OCI-LY1 (cell line): ENCODE data around the gene KBTBD12.

Experiments
- H2AFZ ChIP-seq: fragments of 200-600 bp; sonication (generic), shearing (Covaris generic); 2 replicates; pipeline ENCODE4 v1.6.0; 2014; ENCODE audit warnings: antibody characterized with exemption, mild to moderate bottlenecking, low read length
- H3F3A ChIP-seq: fragments of 200-600 bp; sonication (generic), shearing (Covaris generic); 2 replicates; pipeline ENCODE4 v1.6.0; 2014; ENCODE audit warnings: mild to moderate bottlenecking, antibody characterized with exemption, low read length, moderate library complexity; ENCODE audit not compliant: insufficient read depth
- H3K27ac ChIP-seq: fragments of 200-600 bp; sonication (generic); 2 replicates; pipeline ENCODE4 v1.5.1; 2014; ENCODE audit warnings: low read length, mixed run types, mild to moderate bottlenecking, low read depth; ENCODE audit not compliant: poor library complexity, severe bottlenecking
- H3K27me3 ChIP-seq: fragments of 200-600 bp; sonication (generic); 2 replicates; pipeline ENCODE4 v1.6.0; 2014; ENCODE audit warnings: antibody characterized with exemption, mild to moderate bottlenecking, low read length, moderate library complexity; ENCODE audit not compliant: insufficient read depth
- H3K36me3 ChIP-seq: fragments of 200-600 bp; sonication (generic); 2 replicates; pipeline ENCODE4 v1.6.1; 2014; ENCODE audit warnings: mild to moderate bottlenecking, antibody characterized with exemption, low read length, moderate library complexity, mixed read lengths; ENCODE audit not compliant: insufficient read depth
- H3K4me1 ChIP-seq: fragments of 200-600 bp; sonication (generic); 2 replicates; pipeline ENCODE4 v1.5.1; 2014; ENCODE audit warnings: mild to moderate bottlenecking, low read length, moderate library complexity; ENCODE audit not compliant: insufficient read depth, severe bottlenecking
- H3K4me2 ChIP-seq: fragments of 200-600 bp; sonication (generic), shearing (Covaris generic); 2 replicates; pipeline ENCODE4 v1.6.1; 2014; ENCODE audit warnings: low read length
- H3K4me3 ChIP-seq: fragments of 200-600 bp; sonication (generic); 2 replicates; pipeline ENCODE4 v1.5.1; 2014; ENCODE audit warnings: low read length, low read depth, mild to moderate bottlenecking, mixed read lengths; ENCODE audit not compliant: poor library complexity, severe bottlenecking
- H3K79me2 ChIP-seq: fragments of 200-600 bp; shearing (Covaris generic); 2 replicates; pipeline ENCODE4 v1.6.1; 2016; ENCODE audit warnings: mixed run types, low read length, mixed read lengths; ENCODE audit not compliant: insufficient read depth
- H3K9ac ChIP-seq: fragments of 200-600 bp; sonication (generic), shearing (Covaris generic); 2 replicates; pipeline ENCODE4 v1.6.1; 2014; ENCODE audit warnings: mild to moderate bottlenecking, low read length, mixed read lengths
- H3K9me2 ChIP-seq: fragments of 200-600 bp; sonication (generic), shearing (Covaris generic); 2 replicates; pipeline ENCODE4 v1.6.1; 2014; ENCODE audit warnings: low read depth, mild to moderate bottlenecking, low read length, mixed read lengths
- H3K9me3 ChIP-seq: fragments of 200-600 bp; shearing (Covaris generic); 2 replicates; pipeline ENCODE4 v1.6.1; 2014; ENCODE audit warnings: low read length, mixed read lengths
- H4K20me1 ChIP-seq: fragments of 200-600 bp; sonication (generic), shearing (Covaris generic); 2 replicates; pipeline ENCODE4 v1.6.0; 2016; ENCODE audit warnings: mild to moderate bottlenecking, low read length; ENCODE audit not compliant: insufficient read depth
- EZH2 ChIP-seq: fragments of 200-600 bp; sonication (generic), shearing (Covaris generic); IDR thresholded peaks from 2 replicates; pipeline ENCODE4 v1.8.0; 2017; ENCODE audit warnings: borderline replicate concordance, mixed run types, mild to moderate bottlenecking, antibody characterized with exemption, low read length, moderate library complexity, mixed read lengths
- TF ChIP-seq, protein P1 (sequence below): fragments of 200-600 bp; sonication (generic), shearing (Covaris generic); IDR thresholded peaks from 2 replicates; pipeline ENCODE4 v1.5.1; 2017; ENCODE audit warnings: mild to moderate bottlenecking, antibody characterized with exemption, low read length, moderate library complexity, mixed read lengths

The KBTBD12 gene

DNA sequence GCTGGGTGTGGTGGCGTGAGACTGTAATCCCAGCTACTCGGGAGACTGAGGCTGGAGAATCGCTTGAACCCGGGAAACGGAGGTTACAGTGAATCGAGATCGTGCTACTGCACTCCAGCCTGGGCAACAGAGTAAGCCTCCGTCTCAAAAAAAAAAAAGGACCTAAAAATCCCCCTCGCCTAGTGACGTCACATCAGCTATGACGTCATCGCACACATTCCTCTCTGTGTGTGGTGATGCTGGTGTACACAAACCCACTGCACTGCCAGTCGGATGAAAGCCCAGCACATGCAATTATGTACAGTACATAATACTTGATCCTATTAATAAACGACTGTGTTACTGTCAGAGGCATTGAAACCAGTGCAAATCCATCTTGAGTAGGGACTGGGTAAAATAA is 97.0 kb downstream of the KBTBD12 start:
- Histone ChIP-seq H2AFZ (no peak overlapping the region), H3K27ac (no peak overlapping the region)

DNA sequence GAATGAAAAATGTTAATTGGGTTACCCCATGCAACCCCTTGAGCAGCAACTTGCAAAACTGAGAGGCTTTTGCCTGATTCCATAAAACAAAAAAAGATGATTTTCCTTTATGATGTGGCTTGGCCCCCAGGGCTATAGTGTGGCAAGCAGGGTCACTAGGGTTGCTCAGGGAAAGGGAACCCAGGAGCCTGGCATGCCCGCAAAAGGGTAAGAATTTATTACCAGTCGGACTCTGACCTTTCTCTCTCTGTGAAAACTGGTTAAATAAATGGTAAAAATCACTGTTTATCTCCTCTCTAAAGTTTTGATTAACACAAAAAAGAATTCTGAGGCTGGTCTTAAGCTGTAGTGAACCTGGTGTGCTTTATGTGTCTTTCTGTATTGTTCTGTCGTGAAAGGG is 99.5 kb downstream of the KBTBD12 start:
- no peaks in the 10 kb centered on the region for H3K79me2 ChIP-seq
- no peaks in the 10 kb centered on the region for H3K4me1 ChIP-seq
- TF ChIP-seq, protein P1, sequence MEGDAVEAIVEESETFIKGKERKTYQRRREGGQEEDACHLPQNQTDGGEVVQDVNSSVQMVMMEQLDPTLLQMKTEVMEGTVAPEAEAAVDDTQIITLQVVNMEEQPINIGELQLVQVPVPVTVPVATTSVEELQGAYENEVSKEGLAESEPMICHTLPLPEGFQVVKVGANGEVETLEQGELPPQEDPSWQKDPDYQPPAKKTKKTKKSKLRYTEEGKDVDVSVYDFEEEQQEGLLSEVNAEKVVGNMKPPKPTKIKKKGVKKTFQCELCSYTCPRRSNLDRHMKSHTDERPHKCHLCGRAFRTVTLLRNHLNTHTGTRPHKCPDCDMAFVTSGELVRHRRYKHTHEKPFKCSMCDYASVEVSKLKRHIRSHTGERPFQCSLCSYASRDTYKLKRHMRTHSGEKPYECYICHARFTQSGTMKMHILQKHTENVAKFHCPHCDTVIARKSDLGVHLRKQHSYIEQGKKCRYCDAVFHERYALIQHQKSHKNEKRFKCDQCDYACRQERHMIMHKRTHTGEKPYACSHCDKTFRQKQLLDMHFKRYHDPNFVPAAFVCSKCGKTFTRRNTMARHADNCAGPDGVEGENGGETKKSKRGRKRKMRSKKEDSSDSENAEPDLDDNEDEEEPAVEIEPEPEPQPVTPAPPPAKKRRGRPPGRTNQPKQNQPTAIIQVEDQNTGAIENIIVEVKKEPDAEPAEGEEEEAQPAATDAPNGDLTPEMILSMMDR: no peak
- TF ChIP-seq EZH2: no peak
- H3K27me3 ChIP-seq: no peaks in the 10 kb centered on the region
- no peak overlapping the region for H3K4me2 ChIP-seq
- no peaks in the 10 kb centered on the region for H3K9me3 ChIP-seq
- no peaks in the 10 kb centered on the region for H3F3A ChIP-seq
- no peak overlapping the region for H3K4me3 ChIP-seq
- no peak overlapping the region for H3K27ac ChIP-seq
- H3K36me3 ChIP-seq: no peaks in the 10 kb centered on the region
- H3K9ac ChIP-seq: no peak overlapping the region
- H2AFZ ChIP-seq: no peak overlapping the region
- no peaks in the 10 kb centered on the region for H3K9me2 ChIP-seq
- H4K20me1 ChIP-seq: no peaks in the 10 kb centered on the region

More for the DNA sequence above, 97.0 kb downstream of the KBTBD12 start:
- Histone ChIP-seq H3K4me3 (no peak overlapping the region), H3K4me1 (no peaks in the 10 kb centered on the region), H3K36me3 (no peaks in the 10 kb centered on the region), H3K79me2 (no peaks in the 10 kb centered on the region), H3F3A (no peaks in the 10 kb centered on the region), H3K9ac (no peak overlapping the region), H3K4me2 (no peak overlapping the region), H3K9me3 (no peaks in the 10 kb centered on the region), H4K20me1 (no peaks in the 10 kb centered on the region), H3K27me3 (no peaks in the 10 kb centered on the region), H3K9me2 (no peaks in the 10 kb centered on the region)
- TF ChIP-seq EZH2: no peak
- TF ChIP-seq, protein P1: no peak

GRCh38 chr3:128016502-128016901 is 101.5 kb downstream of the KBTBD12 start:
- Histone ChIP-seq H3K79me2 (no peaks in the 10 kb centered on the region), H3K9me3 (no peaks in the 10 kb centered on the region), H3K4me3 (no peak overlapping the region), H3K9me2 (no peaks in the 10 kb centered on the region), H2AFZ (no peak overlapping the region), H3K27me3 (no peaks in the 10 kb centered on the region), H3K9ac (no peak overlapping the region), H3K36me3 (no peaks in the 10 kb centered on the region), H3K4me1 (no peaks in the 10 kb centered on the region), H3K4me2 (no peak overlapping the region), H4K20me1 (no peaks in the 10 kb centered on the region), H3K27ac (no peak overlapping the region), H3F3A (no peaks in the 10 kb centered on the region)
- TF ChIP-seq, protein P1: no peak
- no peak for TF ChIP-seq EZH2
